Inflammatory macrophage (primary cell): ENCODE results near the gene OSBPL1A.
A peak's percentile ranks its signal among the peaks of the same experiment; 100 is the strongest.

Experiments
- DNase-seq, 2 donors: peaks; one replicate each; pipeline ENCODE4 v3.0.0-alpha.2; 2020 to 2022

OSBPL1A gene

DNA sequence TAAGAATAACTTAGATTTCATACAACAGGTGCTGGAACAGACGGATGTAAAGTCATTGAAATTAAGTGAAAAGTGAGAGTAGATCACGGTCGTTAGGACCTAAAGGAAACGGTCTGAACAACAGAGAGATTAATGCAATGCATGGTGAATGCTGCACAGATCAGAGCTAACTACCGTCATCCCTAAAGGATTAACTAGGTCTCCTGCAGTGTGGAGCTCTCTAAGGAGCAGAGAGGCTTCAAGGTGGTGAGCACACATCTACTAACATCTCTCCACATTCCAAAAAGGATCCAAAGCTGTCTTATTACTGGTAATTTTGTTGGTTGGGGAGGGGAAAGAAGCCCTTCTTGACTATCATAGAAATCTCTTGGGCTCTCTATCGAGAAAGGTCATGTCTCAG is 183.5 kb downstream of the OSBPL1A start:
- DNase-seq, result no peak

DNA sequence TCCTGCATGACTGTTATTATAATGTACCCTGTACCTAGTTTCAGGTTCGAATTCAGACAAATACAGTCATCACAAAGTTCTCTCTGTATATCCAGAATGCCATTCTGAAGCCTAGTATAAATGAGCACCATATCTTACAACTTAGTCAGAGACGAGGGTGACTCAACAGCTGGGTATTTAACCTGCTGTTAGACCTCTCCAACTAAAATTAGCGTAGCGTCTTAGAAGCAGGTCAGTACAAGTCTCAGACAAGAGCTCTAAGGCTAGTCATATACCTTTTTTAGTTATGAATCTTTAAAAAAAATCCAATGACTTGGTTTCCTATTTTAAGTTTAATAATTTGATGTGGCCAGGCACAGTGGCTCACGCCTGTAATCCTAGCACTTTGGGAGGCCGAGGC is 184.7 kb downstream of the OSBPL1A start:
- DNase-seq, result no peak

DNA sequence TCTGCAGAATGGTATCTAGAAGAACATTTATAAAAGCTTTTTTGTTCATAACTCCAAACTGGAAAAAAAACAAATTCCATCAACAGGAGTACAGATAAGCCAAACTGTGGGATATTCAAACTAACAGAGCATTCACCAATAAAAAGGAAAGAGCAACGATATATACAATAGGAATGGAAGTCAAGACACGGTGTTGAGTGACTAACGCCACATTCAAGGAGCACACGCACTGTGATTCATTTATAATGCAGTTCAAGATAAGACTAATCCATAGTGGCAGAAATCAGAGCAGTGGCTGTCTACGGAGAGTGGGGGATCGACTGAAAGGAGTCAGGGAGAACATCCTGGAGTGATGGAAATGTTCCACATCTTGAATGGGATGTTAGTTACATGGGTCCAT is 188.1 kb downstream of the OSBPL1A start:
- no peak for DNase-seq

DNA sequence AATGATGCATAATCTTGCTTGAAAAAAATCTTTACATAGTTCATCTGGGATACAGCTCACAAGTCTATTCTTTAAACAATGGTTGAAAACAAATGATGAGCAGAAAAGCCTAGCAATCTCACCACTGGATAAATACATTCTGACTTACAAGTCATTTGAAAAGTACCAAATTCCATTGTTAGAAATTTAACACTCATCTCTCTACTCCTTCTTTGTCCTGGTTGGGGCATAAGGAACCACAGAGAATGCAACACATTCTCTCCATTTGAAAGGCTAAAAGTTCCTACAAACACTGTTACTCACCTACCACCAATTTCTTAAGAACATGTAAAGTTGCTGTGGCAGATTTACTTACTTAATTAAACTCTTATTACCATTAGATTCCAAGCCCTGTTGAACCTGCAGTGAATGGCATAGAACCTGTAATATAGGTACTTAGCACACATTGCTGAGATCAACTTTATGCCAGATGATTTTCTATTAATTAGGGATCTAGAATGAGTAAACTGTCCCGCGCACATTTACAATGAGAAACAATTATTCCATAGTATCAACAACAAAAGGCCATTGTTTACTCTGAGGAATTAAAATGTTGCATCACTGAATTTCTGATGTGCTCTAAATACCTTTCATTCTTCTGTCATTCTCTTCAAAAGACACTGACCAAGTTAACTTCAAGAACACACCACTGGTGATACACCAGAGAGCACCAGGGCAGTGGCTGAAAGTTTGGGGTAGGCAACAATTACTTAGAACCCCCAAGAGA is 189.2 kb downstream of the OSBPL1A start:
- DNase-seq, result no peak

DNA sequence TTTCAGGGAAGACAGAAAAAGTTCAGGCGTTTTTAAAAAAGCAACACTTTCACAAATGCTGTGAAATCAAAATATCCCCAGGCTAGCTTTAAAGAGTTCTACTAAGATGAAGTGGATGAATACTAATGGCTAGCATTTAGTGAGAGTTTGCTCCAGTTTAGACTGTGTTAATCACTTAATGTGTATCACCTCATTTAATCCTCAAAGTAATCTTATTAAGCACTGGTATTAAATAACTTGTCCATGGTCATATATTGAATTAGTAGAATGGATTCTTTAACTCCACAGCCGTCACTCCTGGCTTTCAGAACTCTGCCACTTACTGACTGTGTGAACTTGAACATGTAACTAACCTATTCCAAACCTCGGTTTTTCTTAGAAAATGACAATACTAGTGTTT is 192.7 kb downstream of the OSBPL1A start:
- DNase-seq, result no peak

DNA sequence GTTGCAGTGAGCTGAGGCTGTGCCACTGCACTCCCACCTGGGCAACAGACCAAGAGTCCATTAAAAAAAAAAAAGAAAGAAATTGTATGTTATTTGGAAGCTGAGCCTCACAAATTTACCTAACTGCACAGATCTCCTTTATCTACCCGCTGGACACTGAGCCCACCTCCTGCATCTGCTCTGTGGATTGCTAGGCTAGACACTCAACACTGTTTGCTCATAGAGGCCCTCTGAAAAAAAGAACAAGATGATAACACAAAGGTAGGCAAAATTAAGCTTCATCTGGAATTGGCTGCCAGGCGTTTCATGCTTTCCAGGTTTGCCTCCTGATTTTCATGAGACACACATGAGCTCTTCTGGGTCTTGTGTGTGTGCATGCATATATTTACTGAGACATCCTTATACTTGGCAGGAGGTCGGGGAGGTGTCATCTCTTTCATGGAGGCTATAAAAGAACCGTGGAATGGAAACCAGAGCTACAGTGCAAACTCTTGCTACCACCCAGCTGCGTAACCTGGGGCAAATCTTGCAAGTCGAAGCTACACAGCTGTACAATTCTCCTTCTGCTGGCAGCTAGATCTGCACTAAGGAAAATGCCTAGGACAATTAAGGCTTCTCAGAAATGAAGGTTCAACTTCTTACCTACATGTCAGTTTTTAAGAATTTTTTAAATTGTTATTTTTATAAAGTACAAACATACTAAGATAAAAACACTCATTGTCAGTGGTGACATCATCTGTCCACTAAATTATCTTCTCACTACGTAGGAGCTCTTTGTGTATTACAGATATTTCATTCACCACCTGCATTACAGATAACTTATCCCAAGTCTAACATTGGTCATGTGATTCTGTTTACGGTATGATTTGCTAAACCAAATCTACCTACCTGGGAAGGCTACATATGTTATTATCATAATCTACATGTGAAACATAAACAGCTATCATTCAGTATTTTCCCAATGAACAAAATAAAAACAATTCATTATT is 195.6 kb downstream of the OSBPL1A start:
- DNase-seq, result no peak

DNA sequence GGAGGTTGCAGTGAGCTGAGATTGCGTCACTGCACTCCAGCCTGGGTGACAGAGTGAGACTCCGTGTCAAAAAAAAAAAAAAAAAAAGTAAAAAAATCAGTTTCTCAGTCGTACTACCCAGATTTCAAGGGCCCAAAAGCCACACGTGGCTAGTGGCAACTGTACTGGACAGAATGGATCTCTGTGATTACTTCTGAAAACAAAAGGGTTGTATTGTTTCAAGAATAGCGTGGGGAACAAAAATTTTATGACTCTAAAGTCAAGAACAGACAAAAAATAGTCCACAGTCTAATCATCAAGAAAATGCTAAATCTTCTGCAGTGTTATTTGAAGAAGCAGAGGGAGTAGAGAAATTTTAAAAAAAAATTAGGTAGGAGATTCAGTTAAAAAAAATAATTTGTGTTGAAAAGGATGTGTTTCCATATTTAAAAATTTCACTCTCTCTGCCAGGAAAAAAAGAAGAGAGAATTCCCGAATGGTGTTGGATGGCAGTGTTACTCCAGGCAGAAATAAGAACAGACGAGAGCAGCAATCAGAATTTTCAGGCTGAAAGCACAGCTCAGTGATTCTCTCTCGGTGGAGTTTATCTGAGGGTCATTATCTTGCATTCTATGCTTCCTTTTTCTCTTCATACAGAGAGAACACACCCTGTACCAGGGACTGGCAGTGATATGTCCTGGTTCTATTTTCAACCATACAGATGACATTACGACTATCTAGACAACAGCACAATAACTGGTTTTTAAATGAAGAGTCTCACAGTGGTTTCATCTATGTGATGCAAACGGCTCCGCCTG is 196.9 kb downstream of the OSBPL1A start:
- no peak for DNase-seq

DNA sequence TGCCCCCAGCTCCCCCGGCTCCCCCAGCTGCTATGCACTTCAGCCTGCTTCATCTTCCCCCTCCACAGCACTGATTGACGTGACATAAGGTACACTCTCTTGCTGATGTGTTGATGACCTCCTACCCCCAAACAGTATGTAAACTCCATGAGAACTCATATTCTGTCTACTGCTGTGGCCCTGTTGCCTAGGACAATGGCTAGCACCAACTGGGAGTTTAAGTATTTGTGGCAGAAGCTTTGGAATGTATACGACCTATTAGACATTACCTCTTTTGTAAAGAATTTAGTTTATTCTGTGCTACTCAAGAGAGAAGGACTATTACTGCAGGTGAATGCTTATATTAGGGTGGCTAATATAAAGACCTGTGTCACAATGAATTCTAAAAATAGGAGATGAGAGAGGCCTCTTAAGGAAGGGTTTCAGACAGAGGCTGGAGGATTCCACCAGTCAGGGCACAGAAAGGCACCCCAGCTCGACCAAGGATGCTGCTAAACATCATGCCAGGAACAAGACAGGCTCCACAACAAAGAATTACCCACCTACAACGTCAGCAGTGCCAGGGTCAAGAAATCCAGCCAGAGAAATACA is 198.2 kb downstream of the OSBPL1A start:
- DNase-seq, result no peak

DNA sequence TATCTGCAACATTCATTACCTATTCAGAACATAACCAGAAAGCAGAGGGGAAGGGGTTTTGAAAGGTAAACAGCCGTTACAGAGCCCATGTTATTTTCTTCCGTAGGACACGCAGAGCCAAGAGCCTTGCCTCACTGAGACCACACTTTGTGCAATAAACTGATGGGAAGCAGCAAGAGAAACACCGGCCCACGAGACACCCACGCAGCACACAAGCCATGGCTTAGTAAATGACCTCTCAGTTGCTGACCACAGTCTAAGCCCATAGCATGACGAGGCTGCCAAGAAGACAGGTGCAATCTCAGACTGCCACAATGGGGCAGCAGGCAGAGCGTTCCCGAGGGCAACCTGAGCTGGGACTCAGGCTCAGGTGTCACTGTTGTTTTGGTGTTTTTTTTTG is 199.2 kb downstream of the OSBPL1A start:
- peak; percentile 87 to 94 for DNase-seq

DNA sequence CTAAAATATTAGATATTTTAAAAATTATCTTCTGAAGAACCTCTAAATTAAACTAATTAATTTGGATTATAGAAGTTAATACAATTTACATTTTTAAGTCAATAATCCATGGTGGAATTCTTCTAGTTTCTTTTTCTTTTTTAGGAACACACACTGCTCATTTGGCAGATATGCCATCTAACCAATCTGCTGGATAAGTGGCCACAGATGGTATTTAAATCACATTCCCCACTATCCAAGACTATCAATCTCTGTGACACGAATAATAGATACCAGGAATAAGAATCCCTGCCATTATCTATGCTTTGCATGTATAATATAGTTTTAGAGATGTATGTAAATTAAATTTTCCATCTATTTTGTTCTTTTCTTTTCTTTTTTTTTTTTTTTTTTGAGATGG is 200.2 kb downstream of the OSBPL1A start:
- DNase-seq, result no peak

DNA sequence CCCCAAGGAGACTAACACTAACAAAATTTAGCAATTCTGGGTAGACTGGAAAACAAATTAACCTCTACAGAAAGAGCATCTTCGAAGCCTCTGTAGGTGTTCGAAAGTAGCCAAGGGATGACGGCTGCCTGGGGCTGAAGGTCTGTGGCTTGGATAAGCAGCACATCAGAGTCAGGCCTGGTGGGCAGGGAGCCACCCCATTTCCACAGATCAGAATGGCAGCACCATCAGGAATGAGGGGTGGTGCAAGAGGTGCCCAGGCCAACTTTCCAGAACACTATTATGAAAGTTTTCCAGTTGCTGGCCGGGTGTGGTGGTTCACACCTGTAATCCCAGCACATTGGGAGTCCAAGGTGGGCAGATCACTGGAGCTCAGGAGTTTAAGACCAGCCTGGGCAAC is 200.9 kb downstream of the OSBPL1A start:
- no peak for DNase-seq

DNA sequence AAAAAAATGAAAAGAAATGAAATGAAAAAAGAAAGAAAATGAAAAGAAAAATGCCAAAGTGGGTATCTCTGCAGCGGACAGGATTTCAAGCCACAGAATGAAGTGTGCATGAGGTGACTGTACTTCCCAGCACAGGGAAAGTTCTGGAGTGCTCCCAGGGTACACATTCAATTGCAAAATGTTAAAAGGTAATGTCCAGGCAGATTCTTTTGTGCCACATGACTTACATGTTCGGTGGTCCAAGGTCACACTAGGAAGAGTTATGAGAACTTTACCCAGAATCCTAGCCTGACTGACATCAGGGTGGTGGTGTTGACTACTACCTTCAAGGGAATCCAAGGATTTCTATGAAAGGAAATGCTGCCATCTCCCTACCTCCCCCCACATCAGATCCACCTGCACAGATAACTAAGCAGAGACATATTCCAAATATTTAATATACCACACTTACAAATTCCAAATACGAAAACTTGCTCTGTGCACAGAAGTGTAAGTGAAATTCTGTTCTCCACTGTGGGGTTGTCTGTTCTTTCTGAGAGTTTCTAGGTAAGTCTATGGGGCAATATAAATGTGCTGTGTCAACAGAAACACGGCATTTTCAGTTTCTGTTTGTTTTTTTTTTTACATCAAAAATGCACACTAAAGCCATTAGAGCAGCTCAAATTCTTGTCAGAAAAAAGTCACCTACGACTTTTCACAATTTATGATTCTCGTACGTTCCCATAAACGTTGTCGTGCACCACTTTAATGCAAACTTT is 202.1 kb downstream of the OSBPL1A start:
- DNase-seq, result no peak

DNA sequence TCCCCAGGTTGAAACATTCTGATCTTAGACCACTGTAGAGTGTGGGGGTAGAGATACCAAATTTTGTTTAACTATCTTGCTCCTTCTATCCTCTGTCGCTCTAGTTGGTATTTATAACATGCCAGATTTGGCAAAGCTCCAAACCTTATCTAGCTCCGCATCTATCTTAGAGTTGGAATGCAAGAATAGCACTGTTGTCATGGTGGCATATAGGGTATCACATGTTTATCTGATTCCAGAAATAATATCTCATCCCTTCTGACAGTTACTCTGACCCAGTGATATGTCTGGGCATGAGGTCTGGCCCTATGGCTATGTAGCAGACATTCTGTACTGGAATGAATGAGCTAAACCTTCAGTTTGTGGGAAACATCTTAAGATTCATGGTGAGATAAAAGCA is 207.0 kb downstream of the OSBPL1A start:
- no peak for DNase-seq

DNA sequence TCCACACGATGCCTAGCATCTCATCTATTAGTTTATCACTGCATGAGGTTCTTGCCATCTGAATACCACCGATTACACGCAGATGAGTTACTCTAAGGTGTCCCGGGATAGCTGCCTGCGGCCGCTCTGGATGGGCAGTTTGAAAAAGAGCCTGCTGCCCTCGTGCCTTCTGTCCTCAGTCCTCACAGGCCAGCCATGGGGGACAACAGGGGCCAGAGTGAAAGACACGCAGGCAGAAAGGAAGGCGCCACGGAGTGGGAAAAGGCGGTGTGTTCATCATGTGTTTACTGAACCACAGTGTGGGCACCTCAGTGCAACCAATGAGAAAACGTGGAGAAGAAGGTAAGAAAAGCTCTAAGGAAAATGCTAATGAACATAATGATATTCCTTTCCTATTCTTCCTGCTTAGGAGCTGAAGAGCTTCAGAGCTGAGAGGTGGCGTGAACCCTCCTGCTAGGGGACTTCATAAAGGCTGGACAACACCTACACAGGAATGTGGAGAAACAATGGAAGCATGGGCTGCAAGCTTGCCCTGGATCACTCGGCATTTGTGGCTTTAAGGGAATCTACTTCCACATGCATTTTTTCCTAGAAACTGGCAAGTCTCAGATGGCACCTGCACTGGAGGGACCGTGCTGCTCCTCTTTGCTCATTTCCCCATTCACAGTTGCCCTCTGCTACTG is 207.8 kb downstream of the OSBPL1A start:
- no peak for DNase-seq

DNA sequence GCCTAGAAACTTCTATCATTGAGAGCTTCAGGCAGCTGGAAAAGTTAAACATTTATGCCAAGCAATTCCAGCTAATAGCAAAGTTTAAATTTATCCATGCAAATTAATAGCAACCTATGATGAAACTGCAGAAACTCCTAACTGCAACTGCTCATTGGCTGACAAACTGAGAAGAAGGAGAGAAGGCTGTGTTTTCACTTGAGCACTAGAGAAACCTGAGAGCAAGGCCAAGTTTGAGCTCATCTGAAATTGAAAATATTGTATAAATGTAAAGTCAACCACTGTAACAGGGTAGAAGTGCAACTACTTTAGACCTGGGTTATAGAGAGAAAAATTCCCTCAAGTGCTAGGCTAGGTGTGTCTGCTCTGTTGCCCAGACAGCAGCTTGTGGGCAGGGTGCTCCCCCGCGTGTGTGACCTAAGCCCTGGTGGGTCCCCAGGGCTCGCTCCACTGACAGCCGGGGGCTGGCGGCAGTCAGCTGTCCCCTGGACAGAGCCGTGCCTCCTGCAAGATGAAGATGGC is 208.6 kb downstream of the OSBPL1A start:
- DNase-seq, result no peak

DNA sequence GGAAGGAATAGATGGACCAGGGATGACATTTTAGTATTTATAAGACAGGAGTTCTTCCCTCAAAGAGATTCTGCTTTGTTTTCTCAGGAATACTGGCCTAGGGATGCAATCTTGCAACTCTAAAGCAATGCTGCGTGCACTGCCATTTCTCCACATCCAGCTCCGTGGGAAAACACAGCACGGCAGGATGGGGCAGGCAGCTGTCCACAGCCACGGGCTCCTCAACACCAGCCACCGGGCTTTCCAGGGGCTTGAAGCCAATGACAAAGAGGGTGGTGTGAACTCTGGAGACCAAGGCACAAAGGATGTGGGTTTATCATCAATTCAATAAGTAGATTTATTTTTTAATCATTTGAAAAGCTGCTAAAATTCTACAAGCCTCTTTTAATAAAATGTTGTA is 209.5 kb downstream of the OSBPL1A start:
- no peak for DNase-seq

DNA sequence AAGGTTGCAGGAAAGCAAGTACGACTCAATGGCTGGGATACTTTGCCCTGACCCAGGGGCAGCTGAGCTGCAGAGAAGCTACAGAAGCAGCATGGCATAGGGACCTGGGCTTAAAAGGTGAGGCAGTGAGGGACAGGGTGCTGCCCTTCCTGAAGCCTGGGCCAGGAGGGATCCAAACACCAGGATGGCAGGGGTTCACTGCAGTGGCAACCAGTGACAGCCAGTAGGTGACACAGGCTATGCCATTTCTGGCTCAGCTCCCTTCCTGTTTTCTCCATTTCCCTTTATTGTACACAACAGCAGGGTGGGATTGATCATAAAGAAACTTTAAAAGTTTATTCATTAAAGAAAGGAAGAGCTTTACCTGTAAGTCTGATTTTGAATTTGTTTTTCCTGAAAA is 209.9 kb downstream of the OSBPL1A start:
- DNase-seq, result no peak

DNA sequence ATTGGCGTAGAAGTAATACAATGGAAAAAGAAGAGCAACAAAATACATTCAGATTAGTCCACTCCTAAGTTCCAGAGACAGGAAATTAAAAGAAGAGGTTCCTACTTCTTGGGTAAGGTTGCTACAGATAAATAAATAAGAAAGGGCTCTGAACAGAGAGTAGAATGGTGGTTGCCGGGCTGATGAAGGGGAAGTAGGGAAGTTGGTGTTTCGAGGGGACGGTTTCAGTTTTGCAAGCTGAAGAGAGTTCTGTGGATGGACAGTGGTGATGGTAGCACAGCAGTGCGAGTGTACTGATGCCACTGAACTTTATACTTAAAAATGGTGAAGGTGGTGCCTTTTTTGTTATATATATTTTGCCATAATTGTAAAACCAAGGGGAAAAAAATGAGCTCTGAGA is 210.6 kb downstream of the OSBPL1A start:
- peak; percentile 6 to 24 for DNase-seq

DNA sequence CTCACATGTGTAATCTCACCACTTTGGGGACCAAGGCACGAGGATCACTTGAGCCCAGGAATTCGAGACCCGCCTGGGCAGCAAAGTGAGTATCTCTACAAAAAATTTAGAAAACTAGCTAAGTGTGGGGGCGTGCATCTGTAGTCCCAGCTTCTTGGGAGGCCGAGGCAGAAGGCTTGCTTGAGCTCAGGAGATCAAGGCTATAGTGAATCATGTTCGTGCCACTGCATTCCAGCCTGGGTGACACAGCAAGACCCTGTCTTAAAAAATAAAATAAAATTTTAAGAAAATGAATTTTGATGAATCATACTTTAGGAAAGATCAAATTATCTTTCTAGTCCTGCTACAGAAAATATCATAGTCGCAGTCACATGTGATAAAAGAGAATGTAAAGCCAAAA is 211.8 kb downstream of the OSBPL1A start:
- DNase-seq, result no peak

DNA sequence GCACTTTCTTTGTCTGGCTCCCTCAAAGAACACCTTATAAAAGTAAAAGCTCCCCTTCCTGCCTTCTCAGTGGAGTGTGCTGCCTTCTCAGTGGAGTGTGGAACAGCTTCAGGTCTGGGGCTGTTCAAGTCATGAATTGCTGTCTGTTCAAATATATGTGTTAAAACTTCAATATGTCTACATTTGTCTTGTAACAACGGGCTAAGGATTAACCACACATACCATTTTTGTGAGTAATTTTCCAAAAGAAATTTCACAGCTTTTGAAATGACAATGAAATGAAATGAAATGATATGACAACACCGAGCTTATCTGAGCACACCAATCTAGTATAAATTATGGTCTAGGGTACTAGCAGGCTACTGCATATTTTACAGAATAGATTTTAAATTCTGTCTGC is 215.8 kb downstream of the OSBPL1A start:
- no peak for DNase-seq

DNA sequence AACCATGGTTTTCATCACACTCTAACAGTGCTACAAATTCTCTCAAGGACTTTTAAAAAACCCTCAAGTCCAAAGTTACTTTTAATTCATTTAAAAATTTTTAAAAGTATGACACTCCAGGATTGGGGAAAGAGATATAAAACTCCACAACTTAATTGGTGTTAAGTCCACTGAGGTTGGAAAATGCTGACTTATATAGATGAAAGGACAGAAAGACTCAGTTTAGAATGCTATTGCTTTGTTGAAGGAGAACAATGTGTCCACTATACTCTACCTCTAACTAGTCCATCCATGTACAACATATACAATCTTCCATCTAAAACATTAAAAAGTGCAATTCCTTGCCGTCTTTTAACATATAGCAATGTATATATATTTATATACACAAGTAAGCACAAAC is 217.6 kb downstream of the OSBPL1A start:
- no peak for DNase-seq
